Measurements from ENCODE around the gene TSFM. TPM values are rescaled to one million over a fixed set of nuclear protein-coding genes. Genes with fewer than 3 reads are reported as not detected.

Gene TSFM
- total and polyA plus RNA-seq, 2 of the 13 experiments (the other 11 are each of a cell fraction or from before 2014, with no cell fraction given): 29.8 to 68.3 TPM

GRCh38 chr12:57751788-57752667 is 30.6 kb upstream of the TSFM start, which contains the start of gene CDK4 (continued):
- TF ChIP-seq LRRFIP1 (CRISPR knock-in tag; conservative IDR thresholded peaks at IDR 0.05) (no peak), ZNF552 (CRISPR knock-in tag; IDR thresholded peaks at IDR 0.05; ENCODE audit: borderline replicate concordance) (peak; percentile 89), KDM5B (CRISPR knock-in tag; IDR thresholded peaks at IDR 0.05; ENCODE audit: borderline replicate concordance) (peak; percentile 71; the same call in 1 of the 2 replicates), SMYD3 (CRISPR knock-in tag; IDR thresholded peaks at IDR 0.05) (peak; percentile 57; the same call in 1 of the 2 replicates), ZNF282 (IDR thresholded peaks at IDR 0.05; ENCODE audit: partially characterized antibody) (no peak), ZNF772 (CRISPR knock-in tag; IDR thresholded peaks at IDR 0.05) (peak; percentile 98), ZNF180 (CRISPR knock-in tag; IDR thresholded peaks at IDR 0.05; ENCODE audit: borderline replicate concordance, low read depth) (0 out of 2 replicates have a peak, but pooled peaks have one; percentile 73), HNRNPH1 (optimal IDR thresholded peaks at IDR 0.05; ENCODE audit: low read depth, low read length) (no peak), ZNF446 (CRISPR knock-in tag; IDR thresholded peaks at IDR 0.05) (0 out of 2 replicates have a peak, but pooled peaks have one; percentile 78), ONECUT2 (CRISPR knock-in tag; IDR thresholded peaks at IDR 0.05) (no peak; the same call in 1 of the 2 replicates), ZNF558 (CRISPR knock-in tag; IDR thresholded peaks at IDR 0.05; ENCODE audit: borderline replicate concordance) (peak; percentile 90; the same call in 1 of the 2 replicates), NFIB (CRISPR knock-in tag; IDR thresholded peaks at IDR 0.05; ENCODE audit: borderline replicate concordance) (no peak), STAG1 (CRISPR knock-in tag; IDR thresholded peaks at IDR 0.05) (no peak), SIX1 (CRISPR knock-in tag; IDR thresholded peaks at IDR 0.05; ENCODE audit: borderline replicate concordance) (no peak), NFKB2 (CRISPR knock-in tag; IDR thresholded peaks at IDR 0.05; ENCODE audit: borderline replicate concordance) (peak; percentile 97; the same call in 1 of the 2 replicates), MZF1 (CRISPR knock-in tag; IDR thresholded peaks at IDR 0.05; ENCODE audit: borderline replicate concordance) (no peak; the same call in 1 of the 2 replicates), ZNF484 (CRISPR knock-in tag; IDR thresholded peaks at IDR 0.05; ENCODE audit: borderline replicate concordance, low read depth) (no peak), ZNF609 (CRISPR knock-in tag; IDR thresholded peaks at IDR 0.05; ENCODE audit: borderline replicate concordance) (peak; percentile 85), UBTF (CRISPR knock-in tag; IDR thresholded peaks at IDR 0.05) (peak; percentile 82)
